ENCODE results near the gene HDAC4.

- TF ChIP-seq CTCF (conservative IDR thresholded peaks at IDR 0.05) (no peak), EZH2 (IDR thresholded peaks at IDR 0.05; ENCODE audit: low read depth) (no peak)
These were observed 51.2 kb downstream of the HDAC4 start for GRCh38 chr2:239349453-239350135.
